ELR (cell line): ENCODE results near the gene CAMKK2.

Experiments used
- DNase-seq: peaks from one replicate; pipeline ENCODE4 v3.0.0-alpha.2; 2015; ENCODE audit warnings: low read depth

The CAMKK2 gene

GRCh38 chr12:121191151-121191550, 105.4 kb downstream of the CAMKK2 start:
- peak; percentile 24 for DNase-seq

GRCh38 chr12:121190523-121191031, 105.9 kb downstream of the CAMKK2 start:
- peak; percentile 98 for DNase-seq

- no peak for DNase-seq
Measured at GRCh38 chr12:121189619-121190155, 106.8 kb downstream of the CAMKK2 start.

- DNase-seq: no peak
Measured at GRCh38 chr12:121189131-121189530, 107.4 kb downstream of the CAMKK2 start.

- no peak for DNase-seq
Measured at GRCh38 chr12:121188227-121188626, 108.3 kb downstream of the CAMKK2 start.
